GM04504 (cell line): ENCODE measurements around the gene SSRP1.

Experiments
- DNase-seq: peaks from one replicate; pipeline ENCODE4 v3.0.0-alpha.2; 2012; ENCODE audit warnings: low read depth

Gene SSRP1

DNA sequence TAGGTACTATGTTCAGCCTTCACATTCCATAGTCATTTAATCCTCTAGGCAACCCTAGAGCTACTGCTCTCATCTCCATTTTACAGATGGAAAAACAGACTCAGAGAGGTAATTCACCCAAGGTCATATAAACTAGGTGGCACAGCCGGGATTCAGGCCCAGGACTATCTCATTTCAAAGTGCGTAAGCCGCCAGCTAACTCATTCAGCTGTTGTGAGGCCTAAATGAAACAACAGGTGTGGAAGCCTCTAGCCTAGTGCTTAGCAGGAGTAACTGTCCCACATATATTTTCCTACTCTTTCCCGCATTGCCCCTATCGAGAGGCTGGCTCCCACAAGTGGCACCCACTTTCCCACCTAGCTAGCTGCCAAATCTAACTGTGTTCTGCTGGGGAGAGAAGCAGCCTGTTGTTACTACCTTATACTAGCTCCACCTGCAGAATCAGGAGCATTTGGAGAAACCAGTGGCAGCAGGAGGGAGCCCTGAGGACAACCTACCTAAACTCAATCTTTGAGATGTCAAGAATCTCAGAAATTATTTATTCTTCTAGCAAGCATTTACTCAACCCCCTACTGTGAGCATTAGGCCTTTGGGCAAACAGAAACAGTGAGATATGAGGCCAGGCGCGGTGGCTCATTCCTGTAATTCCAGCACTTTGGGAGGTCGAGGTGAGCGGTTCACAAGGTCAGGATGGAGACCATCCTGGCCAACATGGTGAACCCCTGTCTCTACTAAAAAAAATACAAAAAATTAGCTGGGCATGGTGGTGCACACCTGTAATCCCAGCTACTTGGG, 24.4 kb upstream of the SSRP1 start:
- DNase-seq: no peak

DNA sequence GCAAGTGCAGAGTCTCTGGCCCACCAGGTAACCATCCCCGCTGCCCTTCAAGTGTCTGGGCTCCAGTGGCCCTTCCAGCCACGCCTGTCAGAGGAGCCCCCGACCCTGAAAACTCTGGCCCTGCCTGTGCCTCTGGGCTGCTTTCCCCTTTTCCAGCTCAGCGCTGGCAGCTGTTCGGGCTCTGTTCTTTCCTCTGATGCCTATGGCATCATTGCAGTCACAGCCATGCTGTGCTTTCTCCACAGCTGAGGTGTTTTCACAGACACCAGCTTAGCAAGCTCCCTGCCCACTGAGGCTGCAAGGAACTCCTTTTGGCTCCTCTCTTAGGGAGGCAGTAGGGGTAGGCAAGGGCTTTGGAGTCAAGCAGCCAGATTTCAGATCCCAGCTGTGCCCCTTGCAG, 23.7 kb upstream of the SSRP1 start:
- DNase-seq: no peak

DNA sequence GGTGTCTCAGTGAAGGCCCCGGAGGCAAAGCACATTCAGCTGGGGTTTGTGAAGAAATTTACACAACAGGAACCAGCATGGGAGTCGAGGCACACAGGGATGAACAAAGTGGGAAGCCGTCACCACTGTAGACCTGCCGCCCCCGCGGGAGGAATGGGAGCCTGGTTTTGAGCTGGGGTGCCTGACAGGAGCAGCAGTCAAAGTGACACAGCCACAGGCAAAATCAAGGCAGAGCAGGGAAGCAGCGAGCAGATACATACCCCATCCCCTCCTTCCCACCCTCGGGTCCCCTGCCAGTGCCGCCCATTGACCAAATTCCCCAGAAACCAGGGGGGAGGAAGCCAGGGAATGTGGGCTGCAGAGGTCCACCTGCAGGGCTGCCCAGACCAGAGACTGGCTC, 23.3 kb upstream of the SSRP1 start:
- DNase-seq: no peak

DNA sequence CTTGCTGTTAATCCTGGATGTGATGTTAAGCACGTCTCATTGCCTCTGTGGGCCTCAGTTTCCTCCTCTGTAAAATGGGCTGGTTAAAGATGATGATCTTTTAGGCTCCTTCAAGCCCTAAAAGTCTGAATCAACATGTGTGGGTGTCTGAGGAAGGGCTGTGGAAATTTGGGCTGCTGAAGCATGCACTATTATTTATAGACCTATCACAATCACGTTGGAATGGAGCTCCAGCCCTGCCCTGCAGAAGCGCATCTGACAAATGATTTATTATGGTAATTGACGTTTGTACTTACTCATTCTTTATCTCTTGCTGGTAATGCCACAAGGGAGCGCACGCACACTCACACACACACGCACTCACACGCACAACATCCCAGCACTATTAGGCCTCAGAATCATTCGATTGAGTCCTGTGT, 22.9 kb upstream of the SSRP1 start:
- no peak for DNase-seq

DNA sequence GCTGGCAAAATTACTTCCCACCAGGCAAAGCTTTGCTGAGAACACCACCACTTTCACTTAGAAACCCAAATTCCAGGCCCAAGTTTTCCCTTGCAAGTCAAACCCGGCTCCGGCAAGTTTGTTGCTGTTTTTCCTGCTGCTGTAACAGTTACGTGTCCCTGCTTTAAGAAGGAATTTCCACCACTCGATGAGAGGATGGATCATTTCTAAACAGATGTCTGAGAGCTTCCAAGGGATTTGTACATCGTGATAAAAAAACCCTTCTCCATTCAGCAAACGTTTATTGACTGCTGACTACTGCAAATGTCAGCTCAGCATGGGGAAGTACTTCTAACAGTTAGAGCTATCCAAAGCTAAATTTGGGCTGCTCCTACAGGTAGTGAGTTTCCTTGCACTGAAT, 22.2 kb upstream of the SSRP1 start:
- DNase-seq: no peak

DNA sequence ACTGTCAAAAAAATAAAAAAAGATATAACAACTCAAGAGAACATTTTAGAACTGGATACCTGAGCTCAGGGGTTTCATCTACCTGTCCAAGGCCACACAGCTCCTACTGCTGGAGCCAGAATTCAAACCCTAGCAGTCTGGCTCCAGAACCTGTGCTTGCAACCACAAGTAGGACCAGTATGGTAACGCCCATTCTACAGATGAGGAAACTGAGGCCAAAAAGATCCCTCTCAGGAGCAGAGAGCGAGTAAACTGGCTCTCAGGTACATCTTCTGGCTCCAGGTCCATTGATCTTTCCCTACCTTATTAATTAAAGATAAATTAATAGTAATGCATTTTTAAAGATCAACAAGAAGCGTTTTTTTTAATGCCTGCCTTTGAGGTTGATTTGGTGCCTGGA, 21.6 kb upstream of the SSRP1 start:
- DNase-seq: no peak

DNA sequence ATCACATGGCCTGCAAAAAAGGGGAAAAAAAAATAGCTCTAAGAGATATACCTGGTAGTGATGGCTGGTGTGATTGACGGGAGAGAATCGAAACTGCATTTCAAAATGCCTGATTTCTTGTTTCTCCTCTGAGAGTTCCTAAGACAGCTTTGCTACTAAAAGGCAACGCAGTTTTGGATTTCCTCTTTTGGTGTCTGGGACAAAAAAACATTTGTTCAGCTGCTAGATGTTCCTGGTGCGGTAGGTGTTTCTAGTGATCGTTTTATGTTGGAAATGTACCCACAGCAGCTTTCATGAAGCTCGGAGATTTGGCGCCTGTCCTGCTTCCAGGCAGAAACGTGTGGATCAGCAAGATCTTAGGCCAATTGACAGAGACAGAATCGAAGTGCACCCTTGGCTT, 20.6 kb upstream of the SSRP1 start:
- DNase-seq: no peak

DNA sequence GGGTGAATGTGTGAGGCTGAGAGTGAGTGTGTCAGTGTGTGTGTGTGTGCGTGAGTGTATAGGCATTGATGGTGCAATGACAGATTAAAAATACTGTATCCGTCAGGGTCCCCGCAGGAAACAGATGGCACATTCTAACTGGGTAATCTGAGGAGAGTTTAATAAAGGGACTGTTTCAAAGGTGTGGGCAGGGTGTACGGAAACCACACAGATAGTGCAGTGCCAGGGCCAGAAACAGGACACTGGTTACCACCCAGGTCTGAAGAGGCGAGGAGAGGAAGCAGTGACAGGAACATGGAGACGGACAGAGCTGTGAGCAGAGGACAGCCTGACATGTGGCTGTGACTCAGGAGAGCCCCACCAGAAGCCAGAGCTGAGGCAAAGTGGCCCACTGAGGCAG, 19.0 kb upstream of the SSRP1 start:
- no peak for DNase-seq

DNA sequence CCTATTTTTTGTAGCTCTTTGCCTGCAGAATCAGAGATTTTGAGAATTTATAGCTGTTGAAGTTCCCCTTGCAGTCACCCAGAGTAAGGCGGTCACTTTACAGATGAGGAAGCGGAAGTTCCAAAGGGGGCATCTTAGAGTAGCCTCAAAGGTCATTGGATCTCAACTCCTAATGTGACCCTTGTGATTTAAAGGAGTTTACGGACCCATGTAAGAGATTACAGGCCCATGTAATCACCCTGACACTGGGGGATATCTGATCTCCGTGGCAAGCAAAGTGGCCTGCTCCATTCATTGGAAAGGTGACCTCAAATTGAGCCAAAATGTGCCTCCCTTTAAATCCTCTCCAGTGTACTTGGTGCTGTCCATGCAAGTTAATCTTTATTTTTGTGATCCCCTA, 18.2 kb upstream of the SSRP1 start:
- no peak for DNase-seq

DNA sequence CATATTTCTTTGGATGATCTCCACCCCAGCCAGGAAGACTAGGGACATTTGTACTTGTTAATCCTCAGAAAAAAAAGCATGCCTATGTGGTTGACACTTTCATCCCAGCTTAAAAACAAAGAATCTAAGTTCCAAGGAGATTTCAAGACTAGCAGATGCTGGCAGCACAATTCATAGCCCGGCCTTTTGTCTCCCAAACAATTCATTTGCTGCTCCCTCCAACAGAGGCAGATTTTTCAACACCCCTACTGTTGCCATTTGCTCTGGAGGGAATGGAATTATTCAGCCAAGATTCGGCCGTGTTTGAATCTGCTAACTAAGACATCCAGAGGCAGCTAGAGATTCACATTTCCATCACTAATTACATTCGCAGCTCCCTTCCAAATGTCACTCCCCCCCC, 17.8 kb upstream of the SSRP1 start:
- no peak for DNase-seq

DNA sequence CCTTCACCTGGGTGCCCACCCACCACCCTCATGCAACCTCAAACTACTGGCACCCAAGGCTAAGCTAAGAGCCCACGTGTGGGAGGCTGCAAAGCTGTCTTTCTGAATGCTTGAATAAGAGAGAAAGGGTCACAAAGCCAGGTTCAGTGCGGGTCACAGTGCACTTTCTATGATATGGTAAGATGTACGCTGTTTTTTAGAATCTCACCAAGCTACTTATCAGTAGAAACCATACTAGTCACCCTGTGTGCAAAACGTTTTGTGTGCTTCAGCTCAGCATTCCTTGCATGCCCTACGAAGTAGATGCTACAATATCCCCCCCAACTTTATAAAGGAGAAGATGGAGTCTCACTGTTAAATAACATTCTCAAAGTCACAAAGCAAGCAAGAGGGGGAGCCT, 17.3 kb upstream of the SSRP1 start:
- no peak for DNase-seq

DNA sequence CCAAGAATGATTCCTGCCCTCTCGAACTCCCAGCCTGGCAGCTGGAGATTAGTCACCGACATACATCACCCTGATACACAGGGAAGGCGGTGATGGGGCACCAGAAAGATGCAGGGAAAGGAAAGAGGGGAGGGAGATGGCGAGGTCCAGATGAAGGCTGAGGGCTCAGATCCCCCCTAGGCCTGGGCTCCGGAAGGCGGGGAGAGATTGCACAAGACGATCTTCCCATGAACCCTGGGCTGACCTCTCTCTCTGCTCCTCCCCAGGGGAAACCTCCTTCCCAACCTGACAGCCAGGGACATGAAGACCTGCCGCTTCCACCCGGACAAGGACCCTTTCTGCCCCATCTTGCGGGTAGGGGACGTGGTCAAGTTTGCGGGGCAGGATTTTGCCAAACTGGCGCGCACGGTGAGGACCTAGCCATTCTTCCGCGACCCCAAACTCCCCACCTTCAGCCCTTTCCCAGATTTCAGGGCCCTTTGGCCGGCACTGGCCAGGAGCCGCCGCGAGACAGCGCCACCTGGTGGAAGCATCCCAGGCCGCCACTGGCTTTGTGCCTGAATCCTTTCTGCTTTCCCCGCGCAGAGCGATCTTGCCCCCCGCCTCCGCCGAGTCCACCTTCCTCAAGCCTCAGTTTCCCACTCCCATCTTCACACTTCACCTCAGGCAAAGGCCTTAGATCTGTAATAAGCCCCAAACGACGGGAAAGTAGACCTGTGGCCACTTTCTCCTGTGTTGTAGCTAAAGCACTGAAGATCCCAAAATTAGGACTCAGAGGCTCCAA, 14.0 kb upstream of the SSRP1 start:
- no peak for DNase-seq

DNA sequence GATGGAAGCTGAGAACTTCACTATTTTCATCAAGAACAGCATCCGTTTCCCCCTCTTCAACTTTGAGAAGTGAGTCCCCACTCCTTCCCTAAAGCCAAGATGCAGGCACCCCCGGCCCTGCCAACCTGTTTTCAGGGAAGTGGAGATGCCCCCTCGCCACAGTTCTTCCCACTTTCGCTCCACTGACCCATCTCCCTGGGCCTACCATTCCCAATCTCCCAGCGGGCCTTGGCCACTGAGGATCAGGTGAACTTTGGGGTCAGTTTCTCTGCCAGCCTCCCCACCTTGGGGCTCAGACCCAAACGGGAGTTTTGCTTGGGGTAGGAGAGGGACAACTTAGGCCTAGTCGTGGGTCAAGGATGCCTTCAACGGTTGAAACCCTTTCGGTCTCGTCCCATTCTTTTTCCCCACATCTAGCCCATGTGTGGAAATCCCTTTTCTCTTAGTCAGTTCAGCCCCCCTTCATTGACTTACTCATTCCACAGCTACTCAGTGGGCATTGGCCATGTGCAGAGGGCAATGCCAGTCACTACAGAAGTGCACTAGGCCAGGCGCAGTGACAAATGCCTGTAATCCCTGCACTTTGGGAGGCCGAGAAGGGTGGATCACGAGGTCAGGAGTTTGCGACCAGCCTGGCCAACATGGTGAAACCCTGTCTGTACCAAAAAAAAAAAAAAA, 13.1 kb upstream of the SSRP1 start:
- no peak for DNase-seq

DNA sequence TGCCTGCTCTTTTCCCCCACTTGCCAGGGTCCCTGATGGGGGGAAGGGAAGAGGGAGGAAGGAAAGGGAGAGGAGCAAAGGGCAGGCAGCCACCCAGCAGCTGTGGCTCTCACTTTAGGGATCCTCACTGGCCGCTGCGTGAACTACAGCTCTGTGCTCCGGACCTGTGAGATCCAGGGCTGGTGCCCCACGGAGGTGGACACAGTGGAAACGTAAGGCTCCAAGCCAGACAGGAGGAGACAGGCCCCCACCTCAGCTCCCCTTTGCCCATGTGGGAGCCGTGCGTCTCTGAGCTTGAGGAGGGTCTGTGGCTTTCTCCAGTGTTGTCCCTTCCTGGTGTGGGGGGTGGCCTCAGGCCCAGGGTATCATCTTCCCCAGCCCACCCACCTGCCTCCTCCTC, 12.4 kb upstream of the SSRP1 start:
- DNase-seq: no peak

DNA sequence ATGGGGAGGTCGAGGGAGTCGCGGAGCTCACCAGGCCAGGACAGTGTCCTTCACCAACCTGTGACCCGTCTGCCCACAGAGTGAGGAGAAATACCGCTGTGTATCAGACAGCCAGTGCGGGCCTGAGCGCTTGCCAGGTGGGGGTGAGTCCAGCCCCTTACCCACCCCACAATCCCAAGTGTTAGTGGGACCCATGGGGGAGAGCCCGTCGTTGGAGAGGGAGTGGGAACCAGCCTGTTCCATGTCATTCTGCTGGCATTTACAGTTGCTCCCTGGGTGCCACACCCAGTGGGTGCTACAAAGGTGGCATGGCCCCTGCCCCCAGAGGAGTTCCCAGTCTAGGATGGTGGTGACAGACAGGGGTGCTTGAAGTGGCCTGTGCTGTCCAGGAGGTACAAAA, 11.6 kb upstream of the SSRP1 start:
- no peak for DNase-seq

DNA sequence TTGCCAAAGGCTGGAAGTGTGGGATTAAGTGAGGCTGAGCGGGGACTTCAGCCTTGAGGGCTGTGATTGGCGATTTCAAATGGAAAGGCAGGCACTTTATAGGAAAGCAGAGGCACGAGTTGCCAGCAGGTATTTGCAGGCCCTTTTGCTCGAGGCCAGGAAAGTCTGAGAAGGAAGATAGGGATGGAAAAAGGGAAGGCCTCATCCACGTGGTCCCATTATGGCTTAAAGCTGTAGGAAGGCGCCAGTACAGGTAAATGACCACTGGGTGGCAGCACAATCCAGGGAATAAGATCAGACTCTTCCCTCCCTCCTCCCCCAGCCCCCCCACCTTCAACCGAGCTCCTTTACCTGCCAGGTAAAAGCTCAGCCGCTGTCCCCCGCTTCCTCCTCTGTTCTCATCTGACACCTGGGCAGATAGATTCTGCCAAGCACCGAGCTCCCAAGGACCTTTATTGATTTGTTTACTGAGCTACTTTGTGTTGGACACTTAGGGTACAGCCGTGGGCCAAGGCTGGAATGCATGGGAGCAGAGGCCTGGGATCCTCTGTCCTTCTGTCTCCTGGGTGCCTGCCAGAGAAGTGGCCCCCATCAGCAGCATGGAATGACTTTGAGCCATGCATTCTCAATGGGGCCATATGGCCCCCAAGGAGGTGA, 10.0 kb upstream of the SSRP1 start:
- no peak for DNase-seq

DNA sequence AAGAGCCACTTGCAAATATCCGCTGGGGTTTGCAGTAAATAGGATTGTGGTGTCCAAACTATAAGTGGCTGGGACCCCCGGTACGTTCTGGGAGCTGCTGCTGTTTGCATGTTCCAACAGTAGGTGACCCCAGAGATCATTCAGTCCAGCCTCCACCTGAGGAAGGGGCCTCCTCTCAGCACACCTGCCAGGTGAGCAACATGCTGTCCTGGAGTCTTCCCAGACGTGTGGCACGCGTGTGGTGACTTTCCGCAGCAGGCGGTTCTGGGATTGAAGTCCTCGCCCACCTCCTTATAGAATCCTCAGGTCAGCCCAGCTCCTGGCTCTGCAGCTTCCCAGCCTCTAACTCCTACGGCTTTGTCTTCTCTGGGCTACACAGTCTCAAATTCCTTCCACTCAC, 9.1 kb upstream of the SSRP1 start:
- no peak for DNase-seq

DNA sequence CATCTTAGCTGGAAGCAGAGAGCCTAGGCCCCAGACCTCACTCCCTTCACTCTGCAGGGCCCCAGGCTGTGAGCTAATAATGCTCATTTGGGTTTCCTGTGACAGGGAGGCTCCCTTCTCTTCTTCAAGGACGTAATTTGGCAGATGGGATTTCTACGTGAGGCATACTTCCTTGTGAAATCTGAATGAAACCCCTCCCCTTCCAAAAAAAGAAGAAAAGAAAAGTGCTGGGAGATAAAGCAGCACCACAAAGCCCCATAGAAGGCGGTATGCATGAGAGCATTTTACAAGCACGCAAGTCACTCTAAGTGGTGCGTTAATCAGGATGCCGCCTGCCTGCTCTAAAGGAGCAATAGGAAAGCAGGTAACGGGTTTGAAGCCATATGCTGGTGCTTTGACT, 8.1 kb upstream of the SSRP1 start:
- no peak for DNase-seq

DNA sequence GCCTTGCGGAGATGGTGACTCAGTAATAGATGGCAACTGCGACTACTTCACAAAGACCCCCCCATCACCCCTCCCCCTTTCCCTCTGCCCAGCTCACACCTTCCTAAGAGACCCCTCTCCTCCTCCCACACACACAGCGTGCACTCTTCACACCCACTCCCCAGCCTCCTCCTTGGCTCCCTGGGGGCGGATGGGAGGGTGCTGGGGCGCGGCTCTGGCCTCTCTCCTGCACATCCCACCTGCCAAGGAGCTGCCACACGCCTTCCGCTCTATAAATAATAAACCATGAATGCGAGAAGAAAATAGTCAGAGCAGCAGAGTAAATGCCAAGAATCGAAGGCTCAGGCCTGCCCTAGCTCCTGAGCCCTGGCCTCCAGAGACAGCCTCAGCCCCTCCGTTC, 7.0 kb upstream of the SSRP1 start:
- DNase-seq: no peak

DNA sequence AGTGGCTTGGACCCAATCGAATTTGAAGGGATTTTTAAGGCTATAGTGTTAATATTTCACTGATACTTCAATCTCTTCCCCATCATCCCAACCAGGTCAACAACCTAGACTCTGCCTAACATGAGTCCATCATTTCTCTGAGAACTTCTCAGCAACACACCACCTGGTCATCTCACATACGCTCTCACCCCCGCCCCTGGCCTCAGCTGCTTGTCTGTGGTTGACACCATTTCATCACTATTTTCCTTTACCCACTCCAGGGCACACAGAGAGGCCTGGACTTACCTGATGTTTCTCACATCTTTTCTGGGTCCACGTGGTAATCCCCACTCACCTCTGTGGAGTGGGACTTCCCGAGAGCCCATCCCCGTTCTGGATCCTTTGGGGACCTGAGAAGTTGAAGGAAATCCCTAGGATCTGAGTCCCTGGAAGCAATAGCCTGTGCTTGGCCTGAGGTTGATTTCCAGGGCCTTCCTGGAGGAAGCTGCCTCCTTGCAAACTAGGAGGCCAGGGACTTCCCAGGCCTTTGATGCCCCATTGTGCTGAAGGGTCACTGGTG, 5.6 kb upstream of the SSRP1 start:
- DNase-seq: no peak

DNA sequence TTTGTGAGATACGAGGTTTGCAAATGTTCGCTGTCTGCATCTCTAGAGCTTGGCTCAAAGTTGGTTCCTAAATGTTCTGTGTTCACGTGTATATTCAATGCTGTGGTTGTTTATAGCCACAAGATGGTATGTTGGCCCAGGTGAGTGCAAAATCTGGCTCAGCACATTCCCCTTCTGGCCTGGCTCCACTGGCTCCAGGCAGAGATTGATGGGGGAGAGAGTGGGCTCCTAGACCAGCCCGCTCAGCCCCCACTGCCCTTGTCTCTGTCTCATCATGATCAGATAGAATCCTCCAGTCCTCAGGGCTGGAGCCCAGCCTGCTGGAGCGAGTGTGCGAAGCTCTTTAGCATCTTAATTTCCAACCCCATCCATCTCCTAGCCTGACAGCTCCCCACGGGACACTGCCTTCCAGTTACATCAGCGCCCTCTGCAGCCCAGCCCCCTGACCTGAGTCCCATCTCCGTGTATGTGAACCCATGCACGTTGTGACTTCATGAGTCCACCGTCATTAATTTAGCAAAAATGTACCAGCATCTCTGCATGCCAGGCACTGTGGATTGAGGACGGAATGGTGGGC, 4.4 kb upstream of the SSRP1 start:
- no peak for DNase-seq

DNA sequence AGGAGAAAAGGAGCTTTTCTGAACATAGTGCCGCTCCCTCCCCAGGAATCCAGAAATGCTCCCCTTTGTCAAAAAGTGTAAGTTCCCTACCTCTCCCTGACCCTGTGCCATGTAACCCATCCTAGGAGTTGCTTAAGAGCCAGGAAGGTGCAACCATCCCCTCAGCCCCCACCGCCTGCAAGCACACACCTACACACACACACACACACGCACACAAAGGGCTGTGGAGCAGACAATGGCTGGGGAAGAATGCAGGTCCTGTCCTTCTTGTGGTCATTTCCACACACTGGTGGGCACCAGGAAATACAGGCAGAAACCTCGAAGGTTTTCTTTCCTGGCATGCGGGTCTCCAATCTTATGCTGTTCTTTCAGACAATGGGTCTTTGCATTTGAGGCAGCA, 3.6 kb upstream of the SSRP1 start:
- DNase-seq: no peak
